BJ (cell line): ENCODE results near the gene UBE2H. TPM values are rescaled to one million over a fixed set of nuclear protein-coding genes. Genes with fewer than 3 reads are reported as not detected.

Experiments used
- CTCF ChIA-PET: fragments of 350-600 bp; formaldehyde crosslinking; extraction: SDS; loops from one replicate; lab custom pipeline; 2021; ENCODE audit warnings: antibody characterized with exemption, inconsistent platforms; lab: Yijun Ruan, JAX
- POLR2A ChIA-PET: fragments of 300-600 bp; sonication (Branson Sonifier 250); formaldehyde crosslinking; extraction: SDS; loops from one replicate; lab custom pipeline; 2021; ENCODE audit warnings: antibody characterized with exemption; lab: Charles Lee
- DNase-seq: peaks from one replicate; pipeline ENCODE4 v3.0.0-alpha.2; 2011; ENCODE audit warnings: low read depth
- H3K27me3 ChIP-seq: 2 replicates; pipeline ENCODE4 v1.6.0; 2011; ENCODE audit warnings: low read length; ENCODE audit not compliant: control insufficient read depth, insufficient read depth
- H3K36me3 ChIP-seq: 2 replicates; pipeline ENCODE4 v1.5.1; 2011; ENCODE audit warnings: low read length; ENCODE audit not compliant: control insufficient read depth, insufficient read depth
- H3K4me3 ChIP-seq: 2 replicates; pipeline ENCODE4 v1.5.1; 2011; ENCODE audit warnings: low read depth, mild to moderate bottlenecking, control low read depth, low read length
- CTCF ChIP-seq: IDR thresholded peaks from 2 replicates; pipeline ENCODE4 v1.5.1; 2011; ENCODE audit warnings: low read depth, mild to moderate bottlenecking, control low read depth, inconsistent platforms, low read length, moderate library complexity; ENCODE audit not compliant: insufficient read depth
- polyA plus RNA-seq: library from polyadenylated mRNA; depleted of rRNA; stranded (reverse); fragments of >200 nt; gene quantifications from 2 replicates; pipeline ENCODE4 v1.2.3, GENCODE V29; 2011

Gene UBE2H
- polyA plus RNA-seq, 1 experiment = 37.0 TPM

GRCh38 chr7:129947049-129947448 lies 5.7 kb downstream of the UBE2H start:
- Histone ChIP-seq H3K27me3 (no peaks in the 10 kb centered on the region), H3K36me3 (no peaks in the 10 kb centered on the region), H3K4me3 (no peak overlapping the region)
- CTCF ChIA-PET = no interaction called here
- no peak for TF ChIP-seq CTCF
- POLR2A ChIA-PET = no interaction called here
- DNase-seq = no peak

GRCh38 chr7:129946282-129946681 lies 6.5 kb downstream of the UBE2H start:
- DNase-seq = no peak
- CTCF ChIA-PET = no interaction called here
- 0 out of 2 replicates have a peak, but pooled peaks cover under 1% of the 10 kb centered on the region for H3K36me3 ChIP-seq
- H3K27me3 ChIP-seq = no peaks in the 10 kb centered on the region
- POLR2A ChIA-PET = no interaction called here
- H3K4me3 ChIP-seq = no peak overlapping the region
- no peak for TF ChIP-seq CTCF

- no peak for TF ChIP-seq CTCF
- DNase-seq = no peak
- Histone ChIP-seq H3K36me3 (0 out of 2 replicates have a peak, but pooled peaks cover 1% of the 10 kb centered on the region), H3K27me3 (no peaks in the 10 kb centered on the region), H3K4me3 (no peak overlapping the region)
- POLR2A ChIA-PET = no interaction called here
- CTCF ChIA-PET = no interaction called here
Observed at GRCh38 chr7:129943352-129943751, 9.4 kb downstream of the UBE2H start.

GRCh38 chr7:129940329-129940728 lies 12.4 kb downstream of the UBE2H start:
- POLR2A ChIA-PET = no interaction called here
- TF ChIP-seq CTCF = no peak
- CTCF ChIA-PET = no interaction called here

GRCh38 chr7:129939881-129940280 lies 12.9 kb downstream of the UBE2H start:
- Histone ChIP-seq H3K36me3 (0 out of 2 replicates have a peak, but pooled peaks cover 1% of the 10 kb centered on the region), H3K4me3 (no peak overlapping the region), H3K27me3 (no peaks in the 10 kb centered on the region)
- POLR2A ChIA-PET = no interaction called here
- DNase-seq = no peak
- no peak for TF ChIP-seq CTCF
- CTCF ChIA-PET = no interaction called here

More at GRCh38 chr7:129940329-129940728, 12.4 kb downstream of the UBE2H start:
- Histone ChIP-seq H3K4me3 (no peak overlapping the region), H3K27me3 (no peaks in the 10 kb centered on the region), H3K36me3 (0 out of 2 replicates have a peak, but pooled peaks cover 1% of the 10 kb centered on the region)
- no peak for DNase-seq
